Measurements from ENCODE around the gene ST13.
A peak's percentile ranks its signal among the peaks of the same experiment; 100 is the strongest.
"Not testable (repeated sequence)": the region's sequence is repeated elsewhere in the genome, so short reads cannot be mapped to it uniquely, and the experiment has no call there.

The ST13 gene

DNA sequence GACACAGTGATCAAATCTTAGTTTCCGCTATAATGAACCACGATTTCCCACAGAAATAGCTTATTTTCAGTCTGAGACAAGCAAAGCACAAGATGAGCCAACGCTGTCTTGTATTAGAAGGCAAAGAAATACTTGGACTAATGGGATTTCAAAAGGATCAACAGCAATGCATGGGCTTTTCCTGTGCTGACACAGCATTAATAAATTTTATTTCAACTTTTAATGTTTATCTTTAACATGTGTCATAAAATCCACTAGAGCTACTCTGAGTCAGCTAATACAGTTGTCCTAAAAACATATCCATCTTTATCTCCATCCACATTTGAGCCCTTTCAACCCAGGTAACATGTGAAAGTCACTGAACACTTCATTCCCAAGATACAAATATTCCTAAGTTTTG is 21.8 kb downstream of the ST13 start:
- DNase-seq = no peak

- DNase-seq = no peak
These were observed 27.3 kb downstream of the ST13 start for GRCh38 chr22:40829131-40829530.

- DNase-seq = no peak
These were observed 29.3 kb downstream of the ST13 start for GRCh38 chr22:40826984-40827741.

- DNase-seq = not testable (repeated sequence)
These were observed 30.1 kb downstream of the ST13 start for GRCh38 chr22:40826292-40826691.

- DNase-seq = no peak
These were observed 33.0 kb downstream of the ST13 start for GRCh38 chr22:40823426-40823825.

DNA sequence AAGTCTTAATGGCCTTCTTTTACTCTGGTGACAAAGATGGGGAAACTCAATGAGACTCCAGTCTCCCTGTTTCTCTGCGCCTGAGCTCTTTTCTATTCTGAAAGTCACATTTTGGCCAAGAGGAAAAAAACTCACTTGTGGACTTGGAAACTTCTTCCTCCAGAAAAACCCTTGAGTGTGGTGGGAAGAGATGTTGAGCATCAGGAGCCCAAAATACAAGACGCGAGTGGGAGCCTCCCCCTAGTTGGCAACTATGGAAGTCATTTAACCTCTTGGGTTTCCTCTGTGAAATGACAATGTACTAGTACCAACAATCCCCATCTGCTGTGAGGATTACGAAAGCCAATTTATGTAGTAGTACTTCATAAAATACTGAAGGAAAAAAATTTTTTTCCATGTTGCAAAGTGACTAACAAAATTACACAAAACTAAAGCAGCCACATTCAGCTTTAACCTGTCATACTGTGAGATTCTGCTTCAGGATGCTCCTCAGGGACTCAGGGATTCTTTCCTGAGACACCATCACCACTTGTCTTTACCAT is 36.8 kb downstream of the ST13 start:
- DNase-seq = peak; percentile 6

DNA sequence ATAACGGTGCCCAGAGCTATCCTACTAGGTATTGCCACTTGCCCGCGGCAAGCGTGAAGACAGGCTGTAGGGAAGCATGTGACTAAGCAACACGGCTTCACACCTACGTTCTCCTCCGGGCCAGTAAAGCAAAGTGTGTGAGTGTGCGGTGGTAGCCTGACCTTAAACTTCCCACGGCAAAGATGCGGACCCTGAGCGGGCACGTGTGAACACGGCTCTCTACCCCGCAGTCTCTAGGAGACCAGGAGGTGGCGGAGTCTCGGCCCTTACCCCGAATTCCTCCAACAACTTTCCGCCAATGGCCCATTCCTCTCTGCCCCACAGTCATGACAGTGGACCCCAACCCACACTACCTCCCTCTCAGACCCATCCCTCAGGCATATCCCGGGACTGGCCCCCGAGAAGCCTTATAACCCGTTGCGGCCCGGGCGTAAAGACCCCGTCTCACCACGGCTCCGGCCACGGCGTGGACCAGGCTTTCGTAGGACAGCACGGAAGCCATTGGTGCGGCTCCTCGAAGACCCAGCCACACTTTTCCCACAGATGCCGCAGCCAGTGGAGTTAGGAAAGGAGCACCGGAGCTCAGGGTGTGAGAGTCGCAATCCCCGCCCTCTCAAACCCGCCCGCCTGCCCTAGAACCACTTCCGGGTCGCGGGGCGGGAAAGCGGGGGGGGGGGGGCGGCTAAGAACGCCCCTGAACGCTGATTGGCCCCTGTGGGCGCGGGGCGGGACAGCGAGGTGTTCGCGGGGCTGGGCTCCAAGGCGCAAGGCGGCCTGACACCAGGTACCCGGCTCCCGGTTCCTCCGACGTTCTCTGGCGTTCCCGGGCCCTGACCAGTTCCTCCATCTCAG is 37.5 kb downstream of the ST13 start, which contains the start of gene SLC25A17:
SLC25A17 (minus strand) TSS at position 600 of the 852 bp plus-strand sequence; CDS start at position 502, 98 bp downstream.
- DNase-seq = peak; percentile 91

DNA sequence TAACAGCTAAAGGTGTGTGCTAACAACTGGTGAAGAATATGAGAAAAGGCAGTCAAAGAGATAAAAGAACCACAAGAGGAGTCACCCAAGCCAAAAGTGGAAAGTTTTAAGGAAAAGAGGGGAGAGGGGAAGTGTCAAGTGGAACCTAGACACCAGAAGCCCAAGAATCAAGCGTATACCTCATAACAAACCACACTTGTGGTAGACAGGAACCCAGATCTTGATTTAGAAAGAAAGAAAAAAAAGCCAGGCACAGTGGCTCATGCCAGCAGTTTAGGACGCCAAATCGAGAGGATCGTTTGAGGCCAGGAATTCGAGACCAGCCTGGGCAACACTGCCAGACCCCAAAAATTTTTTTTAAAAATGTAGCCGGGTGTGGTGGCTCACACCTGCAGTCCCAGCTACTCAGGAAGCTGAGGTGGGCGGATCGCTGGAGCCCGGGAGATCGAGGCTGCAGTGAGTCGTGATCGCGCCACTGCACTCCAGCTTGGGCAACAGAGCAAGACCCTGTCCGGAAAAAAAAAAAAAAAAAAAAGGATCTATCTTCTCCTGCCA is 38.2 kb downstream of the ST13 start:
- DNase-seq = no peak

- DNase-seq = no peak
These were observed 38.7 kb downstream of the ST13 start for GRCh38 chr22:40817737-40818136.

DNA sequence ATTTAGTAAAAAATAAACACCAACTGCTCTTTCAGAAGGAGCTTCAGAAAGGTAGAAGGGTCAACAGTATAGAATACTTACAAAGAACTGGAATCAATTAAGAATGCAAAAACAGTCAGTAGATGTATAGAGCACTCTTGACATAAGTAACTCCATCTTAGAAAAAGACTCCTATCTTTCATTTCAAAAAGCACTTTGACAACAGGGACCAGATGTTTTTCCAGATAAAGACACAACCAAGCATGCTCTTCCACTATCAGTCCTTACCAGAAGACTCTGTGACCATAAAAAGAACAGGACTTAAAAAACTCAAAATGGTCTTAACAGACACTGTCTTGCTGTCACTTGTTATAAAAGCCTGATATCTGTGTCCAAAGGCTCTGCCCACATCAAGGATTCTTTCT is 42.5 kb downstream of the ST13 start:
- no peak for DNase-seq

GRCh38 chr22:40808018-40808841 is 48.2 kb downstream of the ST13 start:
- DNase-seq = no peak

DNA sequence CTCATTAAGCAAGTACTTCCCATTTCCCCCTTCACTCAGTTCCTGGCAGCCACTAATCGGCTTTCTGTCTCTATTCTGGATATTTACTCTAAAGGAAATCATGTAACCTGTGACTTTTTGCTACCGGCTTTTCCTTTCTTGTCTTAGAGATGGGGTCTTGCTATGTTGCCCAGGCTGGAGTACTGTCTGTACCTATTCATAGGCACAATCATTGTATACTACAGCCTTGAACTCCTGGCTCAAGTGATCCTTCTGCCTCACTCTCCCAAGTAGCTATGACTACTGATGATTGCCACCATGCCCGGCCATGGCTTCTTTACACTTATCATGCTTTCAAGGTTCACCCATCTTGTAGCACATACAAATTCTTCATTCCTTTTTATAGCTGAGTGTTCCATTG is 49.7 kb downstream of the ST13 start:
- no peak for DNase-seq

DNA sequence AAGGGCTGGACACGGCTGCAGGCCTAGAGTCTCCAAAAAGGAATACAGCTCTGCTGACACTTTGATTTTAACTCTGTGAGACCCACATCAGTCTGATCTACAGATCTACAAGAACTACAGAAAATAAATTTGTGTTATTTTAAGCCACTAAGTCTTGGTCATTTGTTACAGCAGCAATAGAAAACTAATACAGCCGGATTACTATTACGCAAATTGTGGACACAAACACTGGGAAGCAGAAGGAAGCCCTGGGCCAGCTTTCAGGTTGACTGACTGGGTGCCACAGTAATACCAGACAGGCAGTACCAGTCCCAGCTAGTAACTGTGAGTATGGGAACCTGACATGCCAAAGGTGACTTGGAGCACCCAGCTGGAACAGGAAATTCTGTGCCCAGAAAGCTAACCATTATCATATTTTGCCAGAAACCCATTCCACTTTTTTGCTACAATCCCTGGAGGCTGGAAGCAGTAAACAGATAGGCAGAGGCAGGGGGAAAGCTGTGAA is 50.7 kb downstream of the ST13 start:
- DNase-seq = no peak

GRCh38 chr22:40805239-40805638 is 51.2 kb downstream of the ST13 start:
- no peak for DNase-seq

- DNase-seq = no peak
These were observed 53.1 kb downstream of the ST13 start for GRCh38 chr22:40803321-40803720.

DNA sequence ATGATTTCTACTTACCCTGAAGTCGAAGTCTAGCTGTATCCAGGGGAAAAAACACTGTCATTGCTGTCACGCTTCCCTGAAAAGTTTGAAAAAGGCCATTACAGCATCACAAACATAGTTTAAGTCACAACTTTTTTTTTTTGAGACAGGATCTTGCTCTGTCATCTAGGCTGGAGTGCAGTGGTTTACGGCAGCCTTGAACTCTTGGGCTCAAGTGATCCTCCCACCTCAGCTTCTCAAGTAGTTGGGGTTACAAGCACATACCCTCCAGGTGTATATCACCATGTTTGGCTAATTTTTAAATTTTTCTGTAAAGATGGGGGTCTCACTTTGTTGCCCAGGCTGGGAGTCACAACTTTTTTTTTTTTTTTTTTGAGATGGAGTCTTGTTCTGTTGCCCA is 57.4 kb downstream of the ST13 start:
- DNase-seq = no peak

GRCh38 chr22:40797427-40797826 is 59.0 kb downstream of the ST13 start:
- no peak for DNase-seq

GRCh38 chr22:40792451-40792850 is 64.0 kb downstream of the ST13 start:
- no peak for DNase-seq

- no peak for DNase-seq
These were observed 65.2 kb downstream of the ST13 start for GRCh38 chr22:40791241-40791640.

- no peak for DNase-seq
These were observed 67.3 kb downstream of the ST13 start for GRCh38 chr22:40789131-40789530.

- no peak for DNase-seq
These were observed 73.9 kb downstream of the ST13 start for GRCh38 chr22:40782521-40782920.

GRCh38 chr22:40781749-40782148 is 74.7 kb downstream of the ST13 start:
- DNase-seq = not testable (repeated sequence)
